ENCODE data around the gene RAB41. TPM values are rescaled to one million over a fixed set of nuclear protein-coding genes. Genes with fewer than 3 reads are reported as not detected.
"Not testable (repeated sequence)": the region's sequence is repeated elsewhere in the genome, so short reads cannot be mapped to it uniquely, and the experiment has no call there.

The RAB41 gene
- total RNA-seq, 1 donor from 2014 or later: not detected

GRCh38 chrX:70241501-70241900, 40.5 kb upstream of the RAB41 start:
- Histone ChIP-seq H3K36me3 (no peaks in the 10 kb centered on the region), H3K79me2 (ENCODE audit: low read depth) (no peaks in the 10 kb centered on the region), H3K9me3 (ENCODE audit: low read depth) (no peaks in the 10 kb centered on the region), H3K9ac (no peak overlapping the region), H3K4me3 (no peak overlapping the region), H3K4me2 (no peak overlapping the region), H2AFZ (replicated peaks) (no peak overlapping the region), H3K4me1 (no peaks in the 10 kb centered on the region), H4K20me1 (ENCODE audit: low read depth) (no peaks in the 10 kb centered on the region), H3K27me3 (no peaks in the 10 kb centered on the region), H3F3A (ENCODE audit: low read depth) (no peaks in the 10 kb centered on the region), H3K27ac (no peak overlapping the region)
- Mint-ChIP-seq H3K27me3 (ENCODE audit: insufficient read depth, low read depth) (peaks cover 6% of the 10 kb centered on the region), H3K27ac (no peak overlapping the region), H3K36me3 (no peaks in the 10 kb centered on the region), H3K4me1 (no peaks in the 10 kb centered on the region), H3K9me3 (peaks cover 4% of the 10 kb centered on the region), H3K4me3 (no peak overlapping the region)
- TF ChIP-seq EZH2phosphoT487 (IDR thresholded peaks at IDR 0.05) (no peak), CTCF (IDR thresholded peaks at IDR 0.05) (no peak), EZH2 (IDR thresholded peaks at IDR 0.05) (no peak)
- DNase-seq (ENCODE audit: low spot score): no peak

- H3K4me1 Mint-ChIP-seq; H3K27me3 ChIP-seq; H3F3A ChIP-seq (ENCODE audit: low read depth); H3K79me2 ChIP-seq (ENCODE audit: low read depth); DNase-seq (ENCODE audit: low spot score); H3K4me1 ChIP-seq; H2AFZ ChIP-seq (replicated peaks); H3K36me3 ChIP-seq; H3K27ac ChIP-seq; H3K27ac Mint-ChIP-seq; H3K9me3 ChIP-seq (ENCODE audit: low read depth); H3K4me3 Mint-ChIP-seq; H3K4me2 ChIP-seq; H3K36me3 Mint-ChIP-seq; H3K9ac ChIP-seq; H4K20me1 ChIP-seq (ENCODE audit: low read depth); H3K27me3 Mint-ChIP-seq (ENCODE audit: insufficient read depth, low read depth); H3K9me3 Mint-ChIP-seq; H3K4me3 ChIP-seq: not testable (repeated sequence)
These were observed 38.4 kb upstream of the RAB41 start for GRCh38 chrX:70243601-70244000.

- Histone ChIP-seq H3K27me3 (no peaks in the 10 kb centered on the region), H3F3A (ENCODE audit: low read depth) (no peaks in the 10 kb centered on the region), H2AFZ (replicated peaks) (no peak overlapping the region), H3K36me3 (no peaks in the 10 kb centered on the region), H3K4me3 (no peak overlapping the region), H4K20me1 (ENCODE audit: low read depth) (no peaks in the 10 kb centered on the region), H3K4me2 (no peak overlapping the region), H3K9me3 (ENCODE audit: low read depth) (peaks cover 2% of the 10 kb centered on the region), H3K79me2 (ENCODE audit: low read depth) (no peaks in the 10 kb centered on the region), H3K4me1 (no peaks in the 10 kb centered on the region), H3K27ac (no peak overlapping the region), H3K9ac (no peak overlapping the region)
- Mint-ChIP-seq H3K36me3 (no peaks in the 10 kb centered on the region), H3K27ac (no peak overlapping the region), H3K27me3 (ENCODE audit: insufficient read depth, low read depth) (no peaks in the 10 kb centered on the region), H3K9me3 (no peaks in the 10 kb centered on the region), H3K4me1 (no peaks in the 10 kb centered on the region), H3K4me3 (no peak overlapping the region)
- no peak for DNase-seq (ENCODE audit: low spot score)
- TF ChIP-seq EZH2phosphoT487 (IDR thresholded peaks at IDR 0.05): no peak
- TF ChIP-seq EZH2 (IDR thresholded peaks at IDR 0.05): no peak
- no peak for TF ChIP-seq CTCF (IDR thresholded peaks at IDR 0.05)
These were observed 37.1 kb upstream of the RAB41 start for GRCh38 chrX:70244881-70245280.

- Mint-ChIP-seq H3K27ac (no peak overlapping the region), H3K9me3 (no peaks in the 10 kb centered on the region), H3K4me3 (no peak overlapping the region), H3K36me3 (no peaks in the 10 kb centered on the region), H3K27me3 (ENCODE audit: insufficient read depth, low read depth) (no peaks in the 10 kb centered on the region), H3K4me1 (no peaks in the 10 kb centered on the region)
- H3K4me2 ChIP-seq: no peak overlapping the region
- H3K9me3 ChIP-seq (ENCODE audit: low read depth): peaks cover 7% of the 10 kb centered on the region
- no peaks in the 10 kb centered on the region for H3K27me3 ChIP-seq
- no peak overlapping the region for H3K9ac ChIP-seq
- no peaks in the 10 kb centered on the region for H3K36me3 ChIP-seq
- no peak overlapping the region for H2AFZ ChIP-seq (replicated peaks)
- DNase-seq (ENCODE audit: low spot score): no peak
- no peak overlapping the region for H3K27ac ChIP-seq
- H3K4me3 ChIP-seq: no peak overlapping the region
- no peaks in the 10 kb centered on the region for H3K4me1 ChIP-seq
- no peaks in the 10 kb centered on the region for H4K20me1 ChIP-seq (ENCODE audit: low read depth)
- H3K79me2 ChIP-seq (ENCODE audit: low read depth): no peaks in the 10 kb centered on the region
- TF ChIP-seq CTCF (IDR thresholded peaks at IDR 0.05) (no peak), EZH2 (IDR thresholded peaks at IDR 0.05) (no peak), EZH2phosphoT487 (IDR thresholded peaks at IDR 0.05) (no peak)
- no peaks in the 10 kb centered on the region for H3F3A ChIP-seq (ENCODE audit: low read depth)
These were observed 34.7 kb upstream of the RAB41 start for GRCh38 chrX:70247252-70247651.
